RWPE1 (cell line): ENCODE results near the gene MT1X.

Experiments used
- CTCF ChIA-PET: fragments of 350-600 bp; sonication (Branson Sonifier 250); formaldehyde crosslinking; extraction: SDS; loops from one replicate; lab custom pipeline; 2021; lab: Yijun Ruan, JAX
- POLR2A ChIA-PET: fragments of 400-600 bp; formaldehyde crosslinking; extraction: SDS; loops from one replicate; lab custom pipeline; 2020; ENCODE audit warnings: antibody characterized with exemption; ENCODE audit not compliant: low non-redundant PET; lab: Yijun Ruan, JAX
- DNase-seq: peaks from one replicate; pipeline ENCODE4 v3.0.0; 2012; ENCODE audit warnings: low spot score
- H3K27ac ChIP-seq: fragments of 450-650 bp; 2 replicates; pipeline ENCODE4 v1.5.1; 2017
- TF ChIP-seq, protein P1 (sequence below): fragments of 450-650 bp; conservative IDR thresholded peaks from 2 replicates; pipeline ENCODE4 v1.5.1; 2017; ENCODE audit warnings: low read depth, mild to moderate bottlenecking

Gene MT1X

DNA sequence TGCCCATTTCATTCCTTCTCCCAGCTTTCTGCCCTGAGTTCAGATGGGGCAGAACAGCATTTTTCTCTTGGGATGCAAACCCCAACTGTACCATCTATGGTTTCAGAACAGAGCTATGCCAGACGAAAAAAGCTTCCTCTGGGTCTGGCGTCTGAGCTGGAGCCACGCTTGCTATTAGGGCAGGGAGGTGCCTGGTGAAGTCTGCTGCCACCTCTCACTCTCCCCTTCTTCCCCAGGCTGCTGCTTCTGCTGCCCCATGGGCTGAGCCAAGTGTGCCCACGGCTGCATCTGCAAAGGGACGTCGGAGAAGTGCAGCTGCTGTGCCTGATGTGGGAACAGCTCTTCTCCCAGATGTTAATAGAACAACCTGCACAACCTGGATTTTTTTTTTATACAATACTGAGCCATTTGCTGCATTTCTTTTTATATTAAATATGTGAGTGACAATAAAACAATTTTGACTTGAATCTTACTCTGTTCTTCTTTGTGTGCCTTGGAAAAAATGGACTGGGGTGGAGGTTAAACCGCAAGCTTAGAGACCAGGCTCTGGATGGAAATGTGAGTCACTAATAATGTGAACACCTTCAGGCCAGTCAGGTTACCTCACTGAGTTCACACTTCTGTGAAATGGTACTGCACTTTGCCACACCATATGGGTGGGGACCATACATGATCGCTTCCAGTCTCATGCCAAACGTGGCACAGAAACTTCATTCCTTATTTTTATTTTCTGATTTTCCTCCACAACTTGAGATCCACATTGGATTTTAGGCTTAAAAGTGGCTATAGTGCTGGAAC, 45.5 kb upstream of the MT1X start:
- TF ChIP-seq, protein P1, sequence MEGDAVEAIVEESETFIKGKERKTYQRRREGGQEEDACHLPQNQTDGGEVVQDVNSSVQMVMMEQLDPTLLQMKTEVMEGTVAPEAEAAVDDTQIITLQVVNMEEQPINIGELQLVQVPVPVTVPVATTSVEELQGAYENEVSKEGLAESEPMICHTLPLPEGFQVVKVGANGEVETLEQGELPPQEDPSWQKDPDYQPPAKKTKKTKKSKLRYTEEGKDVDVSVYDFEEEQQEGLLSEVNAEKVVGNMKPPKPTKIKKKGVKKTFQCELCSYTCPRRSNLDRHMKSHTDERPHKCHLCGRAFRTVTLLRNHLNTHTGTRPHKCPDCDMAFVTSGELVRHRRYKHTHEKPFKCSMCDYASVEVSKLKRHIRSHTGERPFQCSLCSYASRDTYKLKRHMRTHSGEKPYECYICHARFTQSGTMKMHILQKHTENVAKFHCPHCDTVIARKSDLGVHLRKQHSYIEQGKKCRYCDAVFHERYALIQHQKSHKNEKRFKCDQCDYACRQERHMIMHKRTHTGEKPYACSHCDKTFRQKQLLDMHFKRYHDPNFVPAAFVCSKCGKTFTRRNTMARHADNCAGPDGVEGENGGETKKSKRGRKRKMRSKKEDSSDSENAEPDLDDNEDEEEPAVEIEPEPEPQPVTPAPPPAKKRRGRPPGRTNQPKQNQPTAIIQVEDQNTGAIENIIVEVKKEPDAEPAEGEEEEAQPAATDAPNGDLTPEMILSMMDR: no peak
- ChIA-PET POLR2A (no interaction called here), CTCF (no interaction called here)
- no peak overlapping the region for H3K27ac ChIP-seq
- no peak for DNase-seq

DNA sequence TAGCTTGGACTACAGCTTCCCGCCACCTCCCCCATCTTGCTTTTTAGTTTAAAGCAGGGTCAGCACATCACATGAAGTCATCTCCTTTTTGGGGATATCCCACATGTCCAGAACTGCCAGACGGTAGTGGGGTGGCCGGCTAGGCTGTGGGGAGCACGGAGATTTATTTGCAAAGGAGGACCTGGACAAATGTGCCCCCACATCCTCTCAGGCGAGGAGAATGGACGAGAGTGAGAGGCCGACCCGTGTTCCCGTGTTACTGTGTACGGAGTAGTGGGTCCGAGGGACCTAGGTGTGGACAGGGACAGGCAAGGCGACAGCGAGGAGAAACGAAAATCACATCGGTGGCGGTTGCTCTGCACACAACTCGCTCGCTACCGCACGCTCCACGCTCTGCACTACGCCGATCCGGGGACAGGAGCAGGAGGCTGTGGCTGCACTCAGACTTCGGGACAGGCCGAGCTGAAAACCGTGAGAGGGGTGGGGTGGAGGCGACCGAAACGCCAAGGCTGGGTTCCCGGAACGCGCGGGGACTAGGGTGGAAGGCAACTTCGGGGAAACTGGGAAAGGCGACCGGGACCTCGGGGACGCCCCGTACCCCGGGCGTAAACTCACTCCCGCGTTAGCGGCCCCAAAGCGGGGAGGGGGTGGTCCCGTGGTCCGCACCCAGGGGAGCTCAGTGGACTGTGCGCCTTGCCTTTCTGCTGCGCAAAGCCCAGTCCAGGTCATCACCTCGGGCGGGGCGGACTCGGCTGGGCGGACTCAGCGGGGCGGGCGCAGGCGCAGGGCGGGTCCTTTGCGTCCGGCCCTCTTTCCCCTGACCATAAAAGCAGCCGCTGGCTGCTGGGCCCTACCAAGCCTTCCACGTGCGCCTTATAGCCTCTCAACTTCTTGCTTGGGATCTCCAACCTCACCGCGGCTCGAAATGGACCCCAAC, 44.2 kb upstream of the MT1X start, which contains the start of gene MT1A:
Gene MT1A, plus strand, starts transcription at position 853 of the 937 bp plus-strand sequence. Its CDS starts 73 bp downstream, at position 926.
- DNase-seq: no peak
- TF ChIP-seq, protein P1: no peak
- no peak within 1 kb of the TSS for H3K27ac ChIP-seq
- ChIA-PET POLR2A (no interaction called here), CTCF (interaction anchor here (0.7 kb wide), 1 partner anchor 58 kb away, joined by 3 read pairs; no protein-coding TSS in a partner anchor)

GRCh38 chr16:56639045-56639444, 43.2 kb upstream of the MT1X start:
- ChIA-PET CTCF (interaction anchor here (0.7 kb wide), 1 partner anchor 59 kb away, joined by 3 read pairs; no protein-coding TSS in a partner anchor), POLR2A (no interaction called here)
- no peak overlapping the region for H3K27ac ChIP-seq
- no peak for DNase-seq
- TF ChIP-seq, protein P1: no peak

DNA sequence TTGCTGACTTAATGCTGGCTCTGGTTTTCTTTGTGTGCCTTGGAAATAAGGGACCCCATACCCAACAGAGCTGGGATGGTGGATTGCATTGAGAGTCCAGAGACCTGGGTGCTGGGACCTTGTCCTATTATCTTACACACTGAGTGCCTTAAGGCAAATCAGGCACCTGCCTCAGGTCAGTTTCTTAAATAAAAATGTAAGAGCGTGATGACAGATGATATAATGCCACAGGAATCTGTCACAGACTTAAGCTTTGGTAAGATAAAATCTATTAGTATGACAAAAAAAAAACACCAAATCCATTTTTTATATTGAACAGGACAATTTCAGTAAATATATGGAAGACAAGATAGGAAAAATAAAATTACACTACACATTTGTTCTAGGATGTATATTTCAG, 42.2 kb upstream of the MT1X start:
- H3K27ac ChIP-seq: no peak overlapping the region
- TF ChIP-seq, protein P1: no peak
- CTCF ChIA-PET: interaction anchor here (0.6 kb wide), 1 partner anchor 58 kb away, joined by 3 read pairs; no protein-coding TSS in a partner anchor
- DNase-seq: no peak
- POLR2A ChIA-PET: no interaction called here

GRCh38 chr16:56641166-56641565, 41.1 kb upstream of the MT1X start:
- no peak overlapping the region for H3K27ac ChIP-seq
- no peak for DNase-seq
- ChIA-PET CTCF (no interaction called here), POLR2A (no interaction called here)
- TF ChIP-seq, protein P1: no peak
